Measurements from ENCODE around the gene OTOA. TPM values are rescaled to one million over a fixed set of nuclear protein-coding genes. Genes with fewer than 3 reads are reported as not detected.
"Not testable (repeated sequence)": the region's sequence is repeated elsewhere in the genome, so short reads cannot be mapped to it uniquely, and the experiment has no call there.

Gene OTOA
- total RNA-seq, 1 donor from 2014 or later: not detected

DNA sequence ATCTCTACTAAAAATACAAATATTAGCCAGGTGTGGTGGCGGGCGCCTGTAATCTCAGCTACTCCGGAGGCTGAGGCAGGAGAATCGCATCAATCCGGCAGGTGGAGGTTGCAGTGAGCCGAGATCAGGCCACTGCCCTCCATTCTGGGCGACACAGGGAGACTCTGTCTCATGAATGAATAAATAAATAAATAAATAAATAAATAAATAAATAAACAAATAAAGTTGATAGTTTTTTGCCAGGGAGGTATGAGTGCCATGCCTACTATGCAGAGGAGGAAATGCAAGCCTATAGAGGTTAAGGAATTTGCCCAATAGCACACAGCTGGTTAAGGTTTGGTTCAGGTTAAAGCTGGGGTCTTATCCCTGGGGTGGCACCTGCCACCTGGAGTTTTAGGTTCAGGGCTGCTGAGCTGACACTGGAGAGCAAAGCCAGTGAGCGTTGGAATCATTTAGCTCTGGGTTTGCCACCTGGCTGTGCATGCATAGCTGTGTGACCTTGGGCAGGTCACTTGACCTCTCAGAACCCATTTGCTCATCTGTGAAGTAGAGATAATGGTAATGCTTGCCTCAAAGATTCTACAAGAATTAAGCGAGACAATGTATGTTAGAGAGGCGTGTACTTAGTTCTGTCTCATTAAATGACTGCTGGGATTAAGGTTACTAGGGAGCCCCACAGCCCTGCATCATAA is 1.2 kb downstream of the OTOA start:
- intact Hi-C loops (cut with micrococcal nuclease): no loop called here
- H3K4me3 Mint-ChIP-seq: no peak overlapping the region
- H3K27me3 Mint-ChIP-seq (ENCODE audit: insufficient read depth): peaks cover 39% of the 10 kb centered on the region
- H3K36me3 Mint-ChIP-seq (ENCODE audit: low read depth): no peaks in the 10 kb centered on the region
- DNase-seq (ENCODE audit: low spot score): no peak
- no peaks in the 10 kb centered on the region for H3K9me3 Mint-ChIP-seq
- peaks cover 16% of the 10 kb centered on the region for H3K4me1 Mint-ChIP-seq (ENCODE audit: low read depth)
- H3K27ac Mint-ChIP-seq: no peak overlapping the region

DNA sequence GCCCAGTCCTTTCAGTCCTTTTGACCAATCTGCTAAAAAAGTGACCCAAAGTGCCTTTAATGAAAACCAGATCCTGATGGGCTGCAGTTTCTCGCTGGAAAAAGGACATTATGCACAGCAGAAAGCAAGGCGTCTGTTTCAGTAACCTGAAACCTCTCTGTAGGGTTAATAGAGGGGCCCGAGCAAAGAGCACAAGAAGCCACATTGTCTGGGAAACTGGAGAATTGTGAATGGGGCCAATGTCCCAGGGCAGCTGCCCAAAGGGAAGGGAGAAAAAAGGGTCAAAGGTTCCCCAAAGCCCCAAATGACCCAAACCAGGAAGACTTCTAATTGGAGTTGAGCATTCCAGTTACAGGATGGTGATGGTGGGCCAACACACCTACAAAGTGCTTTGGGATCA is 3.0 kb downstream of the OTOA start:
- Mint-ChIP-seq H3K9me3 (no peaks in the 10 kb centered on the region), H3K27me3 (ENCODE audit: insufficient read depth) (peaks cover 50% of the 10 kb centered on the region), H3K4me3 (no peak overlapping the region), H3K36me3 (ENCODE audit: low read depth) (no peaks in the 10 kb centered on the region), H3K27ac (no peak overlapping the region), H3K4me1 (ENCODE audit: low read depth) (peaks cover 4% of the 10 kb centered on the region)
- intact Hi-C loops (cut with micrococcal nuclease): no loop called here
- DNase-seq (ENCODE audit: low spot score): no peak

GRCh38 chr16:21667575-21667974 is 3.8 kb downstream of the OTOA start:
- Mint-ChIP-seq H3K4me1 (ENCODE audit: low read depth) (peaks cover 4% of the 10 kb centered on the region), H3K27me3 (ENCODE audit: insufficient read depth) (peaks cover 42% of the 10 kb centered on the region), H3K36me3 (ENCODE audit: low read depth) (no peaks in the 10 kb centered on the region), H3K4me3 (no peak overlapping the region), H3K9me3 (no peaks in the 10 kb centered on the region), H3K27ac (no peak overlapping the region)
- intact Hi-C loops (cut with micrococcal nuclease): no loop called here
- no peak for DNase-seq (ENCODE audit: low spot score)

DNA sequence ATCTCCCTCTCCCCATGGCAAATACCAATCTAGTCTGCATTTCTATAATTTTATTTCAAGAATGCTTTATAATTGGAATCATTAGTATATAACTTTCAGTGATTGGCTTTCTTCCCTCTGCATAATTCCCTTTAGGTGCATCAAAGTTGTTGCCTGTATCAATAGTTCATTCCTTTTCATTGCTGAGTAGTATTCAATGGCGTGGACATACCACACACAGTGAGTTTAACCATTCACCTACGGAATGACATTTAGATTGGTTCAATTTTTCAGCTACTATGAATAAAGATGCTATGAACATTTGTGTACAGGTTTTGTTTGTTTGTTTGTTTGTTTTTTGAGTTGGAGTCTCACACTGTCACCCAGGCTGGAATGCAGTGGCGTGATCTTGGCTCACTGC is 9.7 kb downstream of the OTOA start:
- H3K27me3 Mint-ChIP-seq (ENCODE audit: insufficient read depth): peaks cover 30% of the 10 kb centered on the region
- H3K4me1 Mint-ChIP-seq (ENCODE audit: low read depth): no peaks in the 10 kb centered on the region

GRCh38 chr16:21674456-21674855 is 10.7 kb downstream of the OTOA start:
- H3K27ac Mint-ChIP-seq; H3K9me3 Mint-ChIP-seq; H3K4me1 Mint-ChIP-seq (ENCODE audit: low read depth); H3K4me3 Mint-ChIP-seq; intact Hi-C loops (cut with micrococcal nuclease); H3K36me3 Mint-ChIP-seq (ENCODE audit: low read depth); DNase-seq (ENCODE audit: low spot score): not testable (repeated sequence)
- H3K27me3 Mint-ChIP-seq (ENCODE audit: insufficient read depth): peaks cover 30% of the 10 kb centered on the region

More for the DNA sequence above, 9.7 kb downstream of the OTOA start:
- H3K9me3 Mint-ChIP-seq: no peaks in the 10 kb centered on the region
- no peak for DNase-seq (ENCODE audit: low spot score)
- no peak overlapping the region for H3K27ac Mint-ChIP-seq
- intact Hi-C loops (cut with micrococcal nuclease): no loop called here
- no peaks in the 10 kb centered on the region for H3K36me3 Mint-ChIP-seq (ENCODE audit: low read depth)
- no peak overlapping the region for H3K4me3 Mint-ChIP-seq

DNA sequence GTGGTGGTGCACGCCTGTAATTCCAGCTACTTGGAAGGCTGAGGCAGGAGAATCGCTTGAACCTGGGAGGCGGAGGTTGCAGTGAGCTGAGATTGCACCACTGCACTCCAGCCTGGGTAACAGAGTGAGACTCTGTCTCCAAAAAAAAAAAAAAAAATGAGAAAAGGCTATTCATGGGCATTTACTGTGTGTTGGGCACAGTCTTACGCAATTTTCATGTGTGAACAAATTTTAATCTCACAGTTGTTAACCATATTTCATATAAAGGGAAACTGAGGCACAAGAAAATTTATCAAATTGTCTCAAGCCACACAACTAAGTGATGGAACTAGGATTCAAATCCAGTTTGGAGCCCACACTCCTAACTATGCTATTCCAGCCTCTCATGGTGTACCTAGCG is 16.9 kb downstream of the OTOA start:
- H3K4me3 Mint-ChIP-seq; H3K4me1 Mint-ChIP-seq (ENCODE audit: low read depth); H3K9me3 Mint-ChIP-seq; H3K27ac Mint-ChIP-seq; intact Hi-C loops (cut with micrococcal nuclease); H3K36me3 Mint-ChIP-seq (ENCODE audit: low read depth); DNase-seq (ENCODE audit: low spot score): not testable (repeated sequence)
- H3K27me3 Mint-ChIP-seq (ENCODE audit: insufficient read depth): peaks cover 14% of the 10 kb centered on the region

GRCh38 chr16:21683184-21683583 is 19.4 kb downstream of the OTOA start:
- H3K27me3 Mint-ChIP-seq (ENCODE audit: insufficient read depth): peaks cover 13% of the 10 kb centered on the region
- no peaks in the 10 kb centered on the region for H3K4me1 Mint-ChIP-seq (ENCODE audit: low read depth)
- H3K27ac Mint-ChIP-seq: no peak overlapping the region
- intact Hi-C loops (cut with micrococcal nuclease): no loop called here
- no peak overlapping the region for H3K4me3 Mint-ChIP-seq
- H3K9me3 Mint-ChIP-seq: no peaks in the 10 kb centered on the region
- H3K36me3 Mint-ChIP-seq (ENCODE audit: low read depth): no peaks in the 10 kb centered on the region
- DNase-seq (ENCODE audit: low spot score): no peak

DNA sequence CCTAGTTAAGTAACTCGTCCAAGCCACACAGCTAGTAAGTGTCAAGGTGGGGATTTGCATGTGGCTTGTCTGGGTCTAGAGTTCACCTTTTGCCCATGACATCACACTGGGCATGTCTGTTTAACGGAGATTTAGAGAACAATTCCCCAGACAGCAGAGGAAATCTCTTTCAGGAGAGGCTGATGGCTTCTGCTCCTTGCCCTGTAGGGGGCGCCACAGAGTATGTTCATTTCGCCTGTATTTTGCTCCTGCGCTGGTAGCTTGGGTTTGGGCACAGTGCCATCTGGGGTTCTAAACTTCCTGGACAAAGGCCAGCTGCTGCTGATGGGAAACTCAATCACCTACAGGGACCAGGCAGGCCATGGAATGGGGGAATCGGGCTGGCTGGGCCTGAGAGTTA is 20.4 kb downstream of the OTOA start:
- no peak for DNase-seq (ENCODE audit: low spot score)
- no peaks in the 10 kb centered on the region for H3K9me3 Mint-ChIP-seq
- no peaks in the 10 kb centered on the region for H3K36me3 Mint-ChIP-seq (ENCODE audit: low read depth)
- H3K27me3 Mint-ChIP-seq (ENCODE audit: insufficient read depth): peaks cover 11% of the 10 kb centered on the region
- no peak overlapping the region for H3K27ac Mint-ChIP-seq
- intact Hi-C loops (cut with micrococcal nuclease): no loop called here
- H3K4me3 Mint-ChIP-seq: no peak overlapping the region
- H3K4me1 Mint-ChIP-seq (ENCODE audit: low read depth): no peaks in the 10 kb centered on the region

GRCh38 chr16:21685034-21685455 is 21.3 kb downstream of the OTOA start:
- intact Hi-C loops (cut with micrococcal nuclease): no loop called here
- no peaks in the 10 kb centered on the region for H3K36me3 Mint-ChIP-seq (ENCODE audit: low read depth)
- peaks cover 11% of the 10 kb centered on the region for H3K27me3 Mint-ChIP-seq (ENCODE audit: insufficient read depth)
- H3K4me1 Mint-ChIP-seq (ENCODE audit: low read depth): no peaks in the 10 kb centered on the region
- no peak overlapping the region for H3K27ac Mint-ChIP-seq
- no peaks in the 10 kb centered on the region for H3K9me3 Mint-ChIP-seq
- no peak for DNase-seq (ENCODE audit: low spot score)
- no peak overlapping the region for H3K4me3 Mint-ChIP-seq

GRCh38 chr16:21689107-21689506 is 25.3 kb downstream of the OTOA start:
- intact Hi-C loops (cut with micrococcal nuclease): no loop called here
- Mint-ChIP-seq H3K27me3 (ENCODE audit: insufficient read depth) (peaks cover 5% of the 10 kb centered on the region), H3K4me1 (ENCODE audit: low read depth) (no peaks in the 10 kb centered on the region), H3K9me3 (no peaks in the 10 kb centered on the region), H3K4me3 (no peak overlapping the region), H3K36me3 (ENCODE audit: low read depth) (no peaks in the 10 kb centered on the region), H3K27ac (no peak overlapping the region)
- no peak for DNase-seq (ENCODE audit: low spot score)

- H3K27me3 Mint-ChIP-seq (ENCODE audit: insufficient read depth); intact Hi-C loops (cut with micrococcal nuclease); H3K36me3 Mint-ChIP-seq (ENCODE audit: low read depth); H3K9me3 Mint-ChIP-seq; DNase-seq (ENCODE audit: low spot score); H3K4me3 Mint-ChIP-seq; H3K27ac Mint-ChIP-seq; H3K4me1 Mint-ChIP-seq (ENCODE audit: low read depth): not testable (repeated sequence)
Observed at GRCh38 chr16:21690967-21691366, 27.2 kb downstream of the OTOA start.

DNA sequence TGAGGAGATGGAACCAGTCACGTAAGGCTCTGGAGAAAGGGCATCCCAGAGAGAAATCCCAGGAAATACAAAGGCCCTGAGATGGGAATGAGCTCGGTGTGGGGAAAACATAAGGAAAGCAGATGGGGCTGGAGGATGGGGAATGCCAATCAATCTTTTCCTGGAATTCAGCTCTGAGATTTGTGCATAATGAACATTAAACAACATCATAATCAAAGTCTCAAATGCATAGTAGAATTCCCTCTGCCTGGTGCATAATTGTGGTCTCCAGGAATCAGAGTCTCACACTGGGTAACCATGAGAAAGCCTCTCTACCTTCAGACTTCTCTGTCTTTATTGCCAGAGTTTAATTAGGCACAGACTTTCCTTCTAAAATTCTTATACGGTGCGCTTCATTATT is 30.8 kb downstream of the OTOA start:
- no peak overlapping the region for H3K27ac Mint-ChIP-seq
- intact Hi-C loops (cut with micrococcal nuclease): no loop called here
- H3K36me3 Mint-ChIP-seq (ENCODE audit: low read depth): no peaks in the 10 kb centered on the region
- no peaks in the 10 kb centered on the region for H3K4me1 Mint-ChIP-seq (ENCODE audit: low read depth)
- DNase-seq (ENCODE audit: low spot score): no peak
- H3K4me3 Mint-ChIP-seq: no peak overlapping the region
- H3K27me3 Mint-ChIP-seq (ENCODE audit: insufficient read depth): peaks cover 7% of the 10 kb centered on the region
- no peaks in the 10 kb centered on the region for H3K9me3 Mint-ChIP-seq

- no peaks in the 10 kb centered on the region for H3K9me3 Mint-ChIP-seq
- DNase-seq (ENCODE audit: low spot score): no peak
- H3K36me3 Mint-ChIP-seq (ENCODE audit: low read depth): no peaks in the 10 kb centered on the region
- H3K4me3 Mint-ChIP-seq: no peak overlapping the region
- H3K27me3 Mint-ChIP-seq (ENCODE audit: insufficient read depth): peaks cover 7% of the 10 kb centered on the region
- intact Hi-C loops (cut with micrococcal nuclease): no loop called here
- H3K4me1 Mint-ChIP-seq (ENCODE audit: low read depth): no peaks in the 10 kb centered on the region
- H3K27ac Mint-ChIP-seq: no peak overlapping the region
Observed at GRCh38 chr16:21697032-21697431, 33.3 kb downstream of the OTOA start.

Measured in activated T-helper 1 cell treated with anti-CD3 and anti-CD28 coated beads, Interleukin-12 subunit alpha, Interleukin-12 subunit beta, Interleukin-2, Interleukin-4 antibody, amounts not matched to agents 30 ng/mL and 10 ng/mL and 1 ng/mL, durations not matched to agents 14 hours and 24 hours and 36 hours (primary cell).